Epidermal melanocyte (primary cell): ENCODE data around the gene PPP4R2.

ENCODE experiments used
- DNase-seq: peaks from one replicate; pipeline ENCODE4 v3.0.0; 2011; ENCODE audit warnings: low spot score; ENCODE audit not compliant: insufficient read length

Gene PPP4R2, protein sequence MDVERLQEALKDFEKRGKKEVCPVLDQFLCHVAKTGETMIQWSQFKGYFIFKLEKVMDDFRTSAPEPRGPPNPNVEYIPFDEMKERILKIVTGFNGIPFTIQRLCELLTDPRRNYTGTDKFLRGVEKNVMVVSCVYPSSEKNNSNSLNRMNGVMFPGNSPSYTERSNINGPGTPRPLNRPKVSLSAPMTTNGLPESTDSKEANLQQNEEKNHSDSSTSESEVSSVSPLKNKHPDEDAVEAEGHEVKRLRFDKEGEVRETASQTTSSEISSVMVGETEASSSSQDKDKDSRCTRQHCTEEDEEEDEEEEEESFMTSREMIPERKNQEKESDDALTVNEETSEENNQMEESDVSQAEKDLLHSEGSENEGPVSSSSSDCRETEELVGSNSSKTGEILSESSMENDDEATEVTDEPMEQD

GRCh38 chr3:72996473-72997333, at the start of gene PPP4R2:
Gene PPP4R2 (plus strand): TSS chr3:72996811. CDS start chr3:72997038, 227 bp downstream.
- DNase-seq, result peak; percentile 51

GRCh38 chr3:72947715-72948490, 48.7 kb upstream of the PPP4R2 start:
- DNase-seq, result no peak

DNA sequence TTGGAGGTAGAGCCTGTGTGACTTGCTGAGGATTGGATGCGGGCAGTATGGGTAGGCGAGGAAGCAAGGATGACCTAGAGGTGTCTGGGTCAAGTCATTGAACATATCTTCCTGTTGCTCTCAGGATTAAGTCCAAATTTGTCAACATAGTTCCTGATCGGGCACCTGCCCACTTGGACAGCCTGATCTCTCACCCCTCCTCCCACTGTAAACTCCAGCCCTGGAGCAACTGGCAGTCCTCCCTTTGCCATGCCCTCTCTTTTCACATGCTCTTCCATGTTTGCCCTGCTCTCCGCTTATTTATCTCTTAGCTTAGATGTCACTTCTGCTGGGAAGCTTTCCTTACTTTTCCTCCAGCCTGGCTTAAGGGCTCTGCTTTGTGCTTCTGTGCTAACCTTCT, 47.6 kb upstream of the PPP4R2 start:
- no peak for DNase-seq

DNA sequence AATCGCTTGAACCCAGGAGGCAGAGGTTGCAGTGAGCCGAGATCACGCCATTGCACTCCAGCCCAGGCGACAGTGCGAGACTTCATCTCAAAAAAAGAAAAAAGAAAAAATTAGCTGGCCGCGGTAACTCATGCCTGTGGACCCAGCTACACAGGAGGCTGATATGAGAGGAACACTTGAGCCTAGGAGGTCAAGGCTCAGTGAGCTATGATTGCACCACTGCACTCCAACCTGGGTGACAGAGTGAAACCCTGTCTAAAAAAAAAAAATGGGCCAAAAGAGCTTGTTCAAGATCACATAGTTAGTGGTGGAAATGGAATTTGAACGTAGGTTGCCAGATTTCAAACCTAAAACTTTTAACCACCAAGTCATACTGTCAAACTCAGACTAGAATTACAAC, 46.2 kb upstream of the PPP4R2 start:
- DNase-seq, result no peak

GRCh38 chr3:72950801-72951200, 45.8 kb upstream of the PPP4R2 start:
- no peak for DNase-seq

DNA sequence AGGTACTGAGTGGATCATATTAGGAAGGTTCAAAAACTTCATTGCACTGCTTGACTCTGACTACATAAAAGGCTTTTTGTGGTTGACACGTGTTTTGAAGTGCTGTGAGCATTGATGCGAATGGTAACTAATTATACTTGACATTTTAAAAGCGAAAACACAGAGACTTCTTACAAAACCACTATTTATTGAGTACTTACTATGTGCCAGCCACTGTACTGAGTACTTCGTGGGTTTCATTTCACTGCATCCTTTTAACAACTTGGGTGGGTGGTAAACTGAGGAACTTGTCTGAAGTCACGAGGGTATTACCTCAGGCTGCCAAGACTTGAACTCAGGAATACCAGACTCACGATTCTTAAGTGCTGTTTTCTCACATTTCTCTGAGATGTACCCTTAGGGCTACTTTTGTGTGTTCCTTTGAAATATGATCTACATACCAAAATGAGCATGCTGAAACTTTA, 45.3 kb upstream of the PPP4R2 start:
- DNase-seq, result no peak

DNA sequence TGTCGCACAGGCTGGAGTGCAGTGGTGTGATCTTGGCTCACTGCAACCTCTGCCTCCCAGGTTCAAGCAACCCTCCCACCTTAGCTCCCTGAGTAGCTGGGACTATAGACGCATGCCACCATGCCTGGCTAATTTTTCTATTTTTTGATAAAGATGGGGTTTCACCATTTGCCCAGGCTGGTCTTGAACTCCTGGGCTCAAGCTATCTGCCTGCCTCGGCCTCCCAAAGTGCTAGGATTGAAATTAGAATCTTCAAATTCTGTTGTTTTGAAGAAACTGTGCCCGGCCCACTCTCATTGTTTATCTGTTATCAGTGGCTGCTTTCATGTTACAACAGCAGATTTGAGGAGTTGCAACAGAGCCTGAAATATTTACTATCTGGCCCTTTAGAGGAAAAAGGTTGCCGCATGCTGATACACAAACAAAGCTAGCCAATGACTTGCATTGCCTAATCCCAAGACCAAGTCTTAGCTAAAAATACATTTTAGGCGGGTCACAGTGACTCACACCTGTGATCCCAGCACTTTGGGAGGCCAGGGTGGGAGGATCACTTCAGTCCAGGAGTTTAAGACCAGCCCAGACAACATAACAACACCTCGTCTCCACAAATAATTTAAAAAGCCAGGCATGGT, 43.2 kb upstream of the PPP4R2 start:
- DNase-seq, result no peak

DNA sequence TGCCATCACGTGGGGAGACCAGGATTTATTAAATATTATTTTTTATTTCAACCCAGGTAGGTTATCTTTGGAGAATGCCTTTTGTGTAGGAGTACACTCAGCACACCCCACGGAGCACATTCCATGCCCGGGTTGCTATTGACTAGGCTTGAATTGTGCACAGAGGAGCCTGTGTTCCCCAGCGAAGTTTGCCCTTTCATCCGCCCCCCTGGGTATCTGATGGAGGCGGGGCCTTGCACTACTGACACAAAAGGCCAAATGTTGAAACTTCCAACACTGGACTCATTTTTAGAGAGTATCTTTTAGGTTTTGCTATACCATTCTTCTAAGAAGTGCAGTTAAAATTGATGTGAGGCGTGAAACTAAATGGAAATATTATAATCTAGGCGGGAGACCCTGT, 39.3 kb upstream of the PPP4R2 start:
- no peak for DNase-seq

GRCh38 chr3:72959336-72959735, 37.3 kb upstream of the PPP4R2 start:
- DNase-seq, result no peak

DNA sequence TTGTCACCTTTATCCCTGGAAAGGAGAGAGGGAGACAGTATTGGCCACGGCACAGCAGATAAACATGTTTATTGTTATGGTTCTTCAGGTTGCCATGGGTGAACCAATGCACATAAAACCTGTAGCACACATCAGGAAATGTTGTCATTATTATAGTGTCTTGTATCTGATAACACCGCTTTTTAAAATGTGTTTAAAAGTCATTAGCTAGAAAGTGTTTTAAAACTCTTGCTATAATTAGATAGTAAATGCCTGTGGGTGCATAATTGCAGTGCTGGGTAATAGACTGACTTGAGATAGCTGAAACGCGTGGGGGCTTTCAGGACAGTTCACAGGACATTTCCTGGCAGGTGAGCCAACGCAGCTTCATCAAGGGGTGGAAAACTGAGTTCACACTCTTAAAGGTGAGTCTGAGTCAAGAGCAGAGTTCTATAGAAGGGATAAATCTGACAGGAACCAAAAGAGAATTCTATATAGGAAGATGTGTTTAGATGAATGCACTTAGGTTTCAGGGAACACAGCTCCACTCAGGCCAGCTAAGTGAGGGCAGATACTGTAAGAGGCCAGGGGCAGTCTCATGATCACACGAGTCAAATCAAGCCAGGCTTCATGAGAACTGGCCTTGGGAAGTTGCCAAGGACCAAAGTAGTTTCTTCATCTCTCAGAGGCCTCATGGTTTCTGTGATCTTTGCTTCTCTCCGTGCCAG, 35.6 kb upstream of the PPP4R2 start:
- DNase-seq, result peak; percentile 54

DNA sequence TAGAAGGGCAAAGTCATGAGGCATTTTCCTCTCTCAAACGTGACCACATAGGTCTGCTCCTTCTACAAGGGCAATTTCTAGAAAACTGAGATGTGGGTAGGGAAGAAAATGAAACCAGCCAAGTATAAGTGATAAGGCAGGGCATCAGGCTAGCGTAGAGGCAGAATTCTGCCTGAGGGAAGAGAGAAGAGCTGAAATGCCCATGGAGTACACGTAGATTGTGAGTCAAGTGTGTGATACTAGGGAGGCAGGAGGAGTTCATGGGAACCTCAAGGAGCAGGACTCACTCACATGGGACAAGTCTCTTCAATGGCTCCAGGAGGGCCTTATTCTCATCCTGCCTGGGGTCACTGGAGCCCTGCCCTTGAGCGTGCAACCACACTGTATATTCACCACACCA, 34.9 kb upstream of the PPP4R2 start:
- DNase-seq, result no peak

DNA sequence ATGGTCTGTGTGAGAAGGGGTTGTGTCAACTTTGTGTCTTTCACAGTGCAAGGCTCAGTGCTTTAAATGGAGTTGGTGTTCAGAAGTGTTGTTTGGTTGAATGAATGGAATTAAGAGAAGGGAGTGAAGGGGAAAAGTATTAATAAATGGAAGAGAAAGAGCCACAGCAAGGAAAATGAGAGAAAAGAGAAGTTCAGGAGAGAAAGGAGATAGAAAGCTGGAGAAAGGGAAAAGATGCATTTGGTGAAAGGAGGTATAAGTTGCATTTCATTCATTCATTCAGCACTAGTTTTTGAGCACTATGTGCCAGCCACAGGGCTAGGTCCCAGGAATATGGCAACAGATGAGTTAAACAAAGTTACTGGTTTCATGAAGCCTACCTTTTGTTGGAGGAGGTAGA, 34.3 kb upstream of the PPP4R2 start:
- DNase-seq, result no peak

DNA sequence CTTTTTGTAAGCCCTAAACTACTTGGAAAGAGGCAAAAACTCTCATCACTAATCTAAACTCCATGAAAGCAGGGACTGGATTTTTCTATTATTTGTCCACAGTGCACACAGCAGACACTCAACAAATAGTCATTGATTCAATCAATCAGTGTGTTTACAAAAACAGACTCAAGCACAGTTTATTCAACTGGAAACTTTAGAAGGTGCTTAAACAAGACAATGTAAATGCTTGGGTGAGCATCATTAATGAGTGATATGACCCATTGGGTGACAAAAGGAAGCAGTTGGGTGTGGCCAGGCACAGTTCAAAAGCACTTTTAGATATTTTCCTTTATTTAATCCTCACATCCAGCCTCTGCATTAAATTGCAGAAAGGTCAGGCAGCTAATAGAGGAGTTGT, 32.0 kb upstream of the PPP4R2 start:
- DNase-seq, result no peak

DNA sequence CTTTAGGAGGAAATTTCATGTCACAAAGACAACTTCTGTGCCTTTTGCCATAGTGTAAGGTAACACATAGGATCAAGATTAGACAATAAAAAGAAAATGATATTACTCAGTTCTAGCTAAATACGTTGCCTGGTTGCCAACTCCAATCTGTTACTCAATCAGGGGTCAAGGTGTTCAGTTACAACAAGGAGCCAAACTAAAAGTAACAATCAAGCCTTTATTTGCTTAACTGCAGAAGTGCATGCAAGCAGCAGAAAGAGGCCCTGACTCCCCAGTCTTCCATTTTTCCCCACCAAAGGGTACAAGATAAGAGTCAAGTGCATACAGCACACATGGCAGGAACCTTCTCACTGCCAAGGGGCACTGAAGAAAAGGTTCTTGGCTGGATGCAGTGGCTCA, 28.3 kb upstream of the PPP4R2 start:
- no peak for DNase-seq

DNA sequence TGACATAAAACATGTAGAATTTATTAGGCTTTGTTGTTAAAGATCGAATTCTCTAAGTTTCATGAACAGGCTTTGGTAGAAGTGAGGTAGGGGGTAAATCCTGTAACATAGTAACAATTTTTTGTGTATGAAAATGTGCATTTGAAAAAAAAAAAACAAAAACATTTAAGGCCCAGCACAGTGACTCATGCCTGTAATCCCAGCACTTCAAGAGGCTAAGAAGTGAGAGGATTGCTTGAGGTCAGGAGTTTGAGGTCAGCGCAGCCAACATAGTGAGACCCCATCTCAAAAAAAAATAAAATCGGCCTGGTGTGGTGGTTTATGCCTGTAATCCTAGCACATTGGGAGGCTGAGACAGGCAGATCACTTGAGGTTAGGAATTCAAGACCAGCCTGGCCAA, 26.8 kb upstream of the PPP4R2 start:
- DNase-seq, result no peak

DNA sequence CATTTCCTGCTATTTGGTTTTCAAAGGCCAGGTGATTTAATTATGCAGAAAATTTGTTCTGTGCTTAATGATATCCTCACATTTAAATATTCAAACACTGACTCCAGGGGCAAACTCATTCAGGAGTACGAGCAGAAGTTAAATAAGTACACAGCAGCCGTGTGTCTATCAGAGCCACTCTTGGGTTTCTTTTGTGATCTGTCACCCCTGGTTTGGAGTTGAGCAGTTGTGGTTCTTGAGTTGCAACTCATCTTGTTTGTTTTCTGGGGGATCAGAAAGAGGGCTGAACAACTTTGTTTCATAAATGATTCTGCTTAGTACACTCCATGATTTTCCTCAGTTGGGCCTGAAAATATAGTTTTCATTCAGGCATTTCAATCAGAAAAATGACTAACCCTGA, 25.7 kb upstream of the PPP4R2 start:
- DNase-seq, result no peak

DNA sequence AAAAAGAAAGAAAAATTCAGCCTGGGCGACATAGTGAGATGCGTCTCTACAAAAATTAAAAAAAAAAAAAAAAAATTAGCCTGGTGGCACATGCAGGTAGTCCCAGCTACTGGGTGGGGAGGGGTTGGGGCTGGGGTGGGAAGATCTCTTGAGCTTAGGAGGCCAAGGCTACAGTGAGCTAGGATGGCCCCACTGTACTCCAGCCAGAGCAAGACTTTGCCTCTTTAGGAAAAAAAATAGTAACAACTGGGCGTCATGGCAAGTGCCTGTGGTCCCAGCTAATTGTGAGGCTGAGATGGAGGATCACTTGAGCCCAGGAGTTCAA, 23.9 kb upstream of the PPP4R2 start:
- no peak for DNase-seq

DNA sequence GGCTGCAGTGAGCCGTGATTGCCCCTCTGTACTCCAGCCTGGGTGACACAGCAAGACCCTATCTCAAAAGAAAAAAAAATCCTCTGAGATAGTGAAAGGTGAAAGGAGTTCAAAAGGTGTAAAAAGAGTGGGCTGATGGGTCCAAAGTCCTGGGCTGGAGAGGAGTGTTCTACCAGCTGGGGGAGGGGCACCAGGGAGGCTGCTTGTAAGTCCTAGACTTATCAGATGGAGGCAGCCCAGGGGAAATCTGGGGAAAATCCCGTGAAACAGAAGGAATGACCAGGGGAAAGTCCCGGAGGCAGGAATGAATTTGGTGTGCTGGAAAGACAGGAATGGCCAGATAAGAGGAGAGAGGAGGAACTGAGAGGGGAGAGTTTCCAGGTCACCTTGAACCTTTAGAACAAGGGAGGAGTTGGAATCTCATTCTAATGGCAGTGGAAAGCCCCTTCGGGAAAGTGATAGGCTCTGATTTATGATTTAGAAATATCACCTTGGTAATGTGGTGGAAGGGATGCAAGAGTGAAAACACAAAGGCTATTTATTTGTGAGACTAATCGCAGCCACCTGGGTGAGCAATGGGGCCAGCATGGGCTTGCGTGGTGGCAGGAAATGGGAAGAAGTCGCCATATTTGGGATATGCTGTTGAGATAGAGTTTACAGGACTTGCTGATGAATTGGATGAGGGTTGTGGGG, 23.4 kb upstream of the PPP4R2 start:
- no peak for DNase-seq

- DNase-seq, result no peak
Observed at GRCh38 chr3:72973786-72974185, 22.8 kb upstream of the PPP4R2 start.

GRCh38 chr3:72974956-72975355, 21.7 kb upstream of the PPP4R2 start:
- DNase-seq, result no peak
